Measurements from ENCODE around the gene TENM3.

The TENM3 gene

GRCh38 chr4:182684796-182685195 lies 441.6 kb downstream of the TENM3 start:
- DNase-seq (ENCODE audit: low read depth), result no peak

- DNase-seq (ENCODE audit: low read depth), result no peak
These were observed 444.9 kb downstream of the TENM3 start for GRCh38 chr4:182688081-182688480.

GRCh38 chr4:182694551-182694950 lies 451.3 kb downstream of the TENM3 start:
- DNase-seq (ENCODE audit: low read depth), result no peak

- DNase-seq (ENCODE audit: low read depth), result no peak
These were observed 451.8 kb downstream of the TENM3 start for GRCh38 chr4:182695009-182695408.

- DNase-seq (ENCODE audit: low read depth), result no peak
These were observed 452.6 kb downstream of the TENM3 start for GRCh38 chr4:182695842-182696241.

GRCh38 chr4:182697094-182697493 lies 453.9 kb downstream of the TENM3 start:
- DNase-seq (ENCODE audit: low read depth), result no peak

- DNase-seq (ENCODE audit: low read depth), result no peak
These were observed 455.0 kb downstream of the TENM3 start for GRCh38 chr4:182698212-182698611.

GRCh38 chr4:182699201-182699600 lies 456.0 kb downstream of the TENM3 start:
- DNase-seq (ENCODE audit: low read depth), result no peak

GRCh38 chr4:182699795-182700194 lies 456.6 kb downstream of the TENM3 start:
- no peak for DNase-seq (ENCODE audit: low read depth)

GRCh38 chr4:182700362-182701160 lies 457.4 kb downstream of the TENM3 start:
- no peak for DNase-seq (ENCODE audit: low read depth)

GRCh38 chr4:182704077-182704476 lies 460.9 kb downstream of the TENM3 start:
- DNase-seq (ENCODE audit: low read depth), result no peak

GRCh38 chr4:182704948-182705347 lies 461.7 kb downstream of the TENM3 start:
- no peak for DNase-seq (ENCODE audit: low read depth)

GRCh38 chr4:182705389-182705788 lies 462.2 kb downstream of the TENM3 start:
- DNase-seq (ENCODE audit: low read depth), result no peak

- no peak for DNase-seq (ENCODE audit: low read depth)
These were observed 468.0 kb downstream of the TENM3 start for GRCh38 chr4:182711211-182711610.

- DNase-seq (ENCODE audit: low read depth), result no peak
These were observed 472.3 kb downstream of the TENM3 start for GRCh38 chr4:182715548-182715947.

GRCh38 chr4:182716192-182716591 lies 473.0 kb downstream of the TENM3 start:
- no peak for DNase-seq (ENCODE audit: low read depth)

GRCh38 chr4:182717788-182718583 lies 474.8 kb downstream of the TENM3 start:
- DNase-seq (ENCODE audit: low read depth), result no peak

GRCh38 chr4:182724414-182724813 lies 481.2 kb downstream of the TENM3 start:
- no peak for DNase-seq (ENCODE audit: low read depth)

GRCh38 chr4:182729516-182729915 lies 486.3 kb downstream of the TENM3 start:
- no peak for DNase-seq (ENCODE audit: low read depth)

- DNase-seq (ENCODE audit: low read depth), result no peak
These were observed 487.6 kb downstream of the TENM3 start for GRCh38 chr4:182730791-182731190.

- no peak for DNase-seq (ENCODE audit: low read depth)
These were observed 493.0 kb downstream of the TENM3 start for GRCh38 chr4:182736207-182736606.

- no peak for DNase-seq (ENCODE audit: low read depth)
These were observed 495.3 kb downstream of the TENM3 start for GRCh38 chr4:182738283-182739047.

GRCh38 chr4:182740256-182740655 lies 497.1 kb downstream of the TENM3 start:
- DNase-seq (ENCODE audit: low read depth), result no peak

Measured in stimulated activated CD8-positive, alpha-beta memory T cell treated with anti-CD3 and anti-CD28 coated beads, Interleukin-4, amount 100 ng/mL, for 24 hours (primary cell).